GM19438 (cell line): ENCODE data around the gene MYL5.
"Not testable (repeated sequence)": the region's sequence is repeated elsewhere in the genome, so short reads cannot be mapped to it uniquely, and the experiment has no call there.

Experiments used
- ATAC-seq: cut with Tn5 transposase; IDR thresholded peaks from one replicate; pipeline ENCODE4 v1.9.1; 2021; ENCODE audit warnings: low read depth; ENCODE audit not compliant: unreplicated experiment

Gene MYL5

DNA sequence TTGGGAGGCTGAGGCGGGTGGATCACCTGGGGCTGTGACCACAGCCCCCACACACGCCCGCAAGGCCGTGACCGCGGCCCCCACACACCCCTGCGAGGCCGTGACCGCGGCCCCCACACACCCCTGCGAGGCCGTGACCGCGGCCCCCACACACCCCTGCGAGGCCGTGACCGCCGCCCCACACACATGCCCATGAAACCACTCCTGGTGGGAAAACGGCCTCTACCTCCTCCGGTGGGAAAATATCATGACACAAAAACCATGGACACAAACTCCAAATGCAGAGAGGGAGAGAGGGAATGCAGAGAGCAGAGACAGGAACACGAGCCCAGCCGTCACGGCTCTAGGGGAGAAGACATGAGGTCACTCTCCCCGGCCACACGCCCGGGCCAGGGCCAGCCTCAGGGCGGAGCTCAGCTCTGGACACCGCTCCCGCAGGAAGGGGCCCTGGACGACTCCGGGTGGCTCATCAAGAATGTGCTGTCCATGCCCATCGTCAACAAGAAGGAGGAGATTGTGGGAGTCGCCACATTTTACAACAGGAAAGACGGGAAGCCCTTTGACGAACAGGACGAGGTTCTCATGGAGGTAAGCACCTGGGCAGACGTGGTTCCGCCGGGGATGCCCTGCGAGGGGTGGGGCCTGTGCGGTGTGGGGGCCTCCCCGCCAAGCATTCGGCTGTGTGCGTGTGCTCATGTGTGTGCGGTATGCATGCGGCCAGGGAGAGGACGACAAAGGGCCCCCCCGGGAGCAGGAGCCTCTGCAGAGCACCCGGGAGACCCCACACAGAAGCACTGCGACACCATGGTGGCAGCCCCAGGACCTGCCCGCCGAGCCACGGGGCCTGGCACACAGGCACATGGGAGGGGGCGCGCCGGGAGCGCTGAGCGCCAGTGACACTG is 17.7 kb upstream of the MYL5 start:
- no peak for ATAC-seq

DNA sequence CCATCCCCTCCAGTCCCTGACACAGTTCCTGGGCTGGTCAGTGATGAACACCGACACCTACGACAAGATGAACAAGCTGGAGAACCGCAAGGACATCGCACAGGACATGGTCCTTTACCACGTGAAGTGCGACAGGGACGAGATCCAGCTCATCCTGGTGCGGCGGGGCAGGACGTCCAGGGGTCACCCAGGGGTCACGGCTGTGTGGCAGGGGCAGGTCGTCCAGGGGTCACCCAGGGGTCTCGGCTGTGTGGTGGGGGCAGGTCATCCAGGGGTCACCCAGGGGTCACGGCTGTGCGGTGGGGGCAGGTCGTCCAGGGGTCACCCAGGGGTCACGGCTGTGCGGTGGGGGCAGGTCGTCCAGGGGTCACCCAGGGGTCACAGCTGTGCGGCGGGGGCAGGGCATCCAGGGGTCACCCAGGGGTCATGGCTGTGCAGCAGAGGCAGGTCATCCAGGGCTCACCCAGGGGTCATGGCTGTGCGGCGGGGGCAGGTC is 17.0 kb upstream of the MYL5 start:
- no peak for ATAC-seq

DNA sequence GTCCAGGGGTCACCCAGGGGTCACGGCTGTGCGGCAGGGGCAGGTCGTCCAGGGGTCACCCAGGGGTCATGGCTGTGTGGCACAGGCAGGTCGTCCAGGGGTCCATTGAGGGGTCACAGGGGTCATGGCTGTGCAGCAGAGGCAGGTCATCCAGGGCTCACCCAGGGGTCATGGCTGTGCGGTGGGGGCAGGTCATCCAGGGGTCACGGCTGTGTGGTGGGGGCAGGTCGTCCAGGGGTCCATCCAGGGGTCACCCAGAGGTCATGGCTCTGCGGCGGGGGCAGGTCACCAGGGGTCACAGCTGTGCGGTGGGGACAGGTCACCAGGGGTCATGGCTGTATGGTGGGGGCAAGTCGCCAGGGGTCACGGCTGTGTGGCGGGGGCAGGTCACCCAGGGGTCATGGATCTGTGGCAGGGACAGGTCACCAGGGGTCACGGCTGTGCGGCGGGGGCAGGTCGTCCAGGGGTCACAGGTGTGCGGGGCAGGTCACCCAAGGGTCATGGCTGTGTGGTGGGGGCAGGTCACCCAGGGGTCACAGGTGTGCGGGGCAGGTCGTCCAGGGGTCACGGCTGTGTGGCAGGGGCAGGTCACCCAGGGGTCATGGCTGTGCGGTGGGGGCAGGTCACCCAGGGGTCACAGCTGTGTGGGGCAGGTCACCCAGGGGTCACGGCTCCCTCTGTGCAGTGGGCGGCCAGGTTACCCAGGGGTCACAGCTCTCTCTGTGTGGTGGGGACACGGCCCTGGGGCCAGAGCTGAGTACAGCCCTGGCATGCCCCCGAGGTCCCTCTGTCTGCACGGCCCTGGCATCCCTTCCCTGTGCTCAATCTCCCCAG is 16.3 kb upstream of the MYL5 start:
- ATAC-seq = no peak

DNA sequence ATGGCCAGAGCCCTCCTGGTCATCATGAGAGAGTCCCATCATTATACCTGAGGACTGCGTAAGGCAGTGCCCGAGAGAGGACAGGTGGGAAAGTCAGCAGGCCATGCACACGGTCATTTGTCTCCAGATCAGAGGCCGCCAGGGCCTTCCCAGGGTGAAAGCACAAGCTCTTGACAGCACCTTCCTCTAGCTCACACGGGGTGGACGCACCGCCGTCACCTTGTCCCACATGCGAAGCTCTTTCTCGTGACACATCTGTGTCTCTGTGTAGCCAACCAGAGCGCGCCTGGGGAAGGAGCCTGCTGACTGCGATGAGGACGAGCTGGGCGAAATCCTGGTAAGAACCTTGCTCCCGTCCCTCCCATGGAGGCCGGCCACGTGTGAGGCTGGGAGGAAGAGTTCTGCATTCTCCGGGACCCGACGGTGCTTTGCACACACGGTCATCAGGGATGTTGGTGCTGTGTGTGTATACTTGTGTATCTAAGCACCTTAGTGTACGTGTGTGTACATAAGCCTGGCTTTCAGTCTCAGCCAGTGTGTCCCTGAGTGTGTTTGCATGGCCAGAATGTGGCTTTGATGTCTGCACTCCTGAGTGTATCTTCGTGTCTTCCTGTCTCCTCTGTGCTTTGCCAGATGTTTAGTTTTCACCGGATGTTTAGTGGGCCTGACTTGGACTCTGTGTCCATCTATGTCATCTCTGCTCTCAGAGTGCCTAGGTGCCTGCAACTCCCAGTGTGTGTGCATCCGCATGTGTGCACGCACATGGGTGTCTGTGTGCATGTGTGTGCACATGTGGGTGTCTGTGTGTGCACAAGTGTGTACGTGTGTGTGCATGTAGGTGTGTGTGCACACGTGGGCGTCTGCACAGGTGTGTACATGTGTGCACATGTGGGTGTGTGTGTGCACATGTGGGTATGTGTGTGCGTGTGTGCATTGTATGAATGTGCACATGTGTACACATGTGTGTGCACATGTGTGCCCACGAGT is 15.4 kb upstream of the MYL5 start:
- ATAC-seq = no peak

DNA sequence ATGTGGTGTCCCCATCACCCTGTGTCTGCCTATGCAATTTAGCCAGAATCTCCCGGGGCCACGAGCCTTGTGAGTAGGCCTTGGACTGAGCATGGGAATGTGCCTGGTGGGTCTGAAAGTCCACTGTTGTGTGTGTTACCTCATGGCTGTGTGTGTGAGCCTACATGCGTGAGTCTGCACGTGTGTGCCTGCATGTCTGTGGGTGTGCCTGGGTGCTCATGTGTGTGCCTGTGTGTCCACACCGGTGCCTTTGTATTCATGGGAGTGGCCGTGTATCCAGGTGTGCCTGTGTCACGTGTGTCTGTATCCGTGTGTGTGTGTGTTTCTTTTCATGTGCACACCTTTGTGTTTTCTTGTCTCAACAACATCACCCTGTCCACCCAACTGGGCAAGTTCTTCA is 14.5 kb upstream of the MYL5 start:
- no peak for ATAC-seq

DNA sequence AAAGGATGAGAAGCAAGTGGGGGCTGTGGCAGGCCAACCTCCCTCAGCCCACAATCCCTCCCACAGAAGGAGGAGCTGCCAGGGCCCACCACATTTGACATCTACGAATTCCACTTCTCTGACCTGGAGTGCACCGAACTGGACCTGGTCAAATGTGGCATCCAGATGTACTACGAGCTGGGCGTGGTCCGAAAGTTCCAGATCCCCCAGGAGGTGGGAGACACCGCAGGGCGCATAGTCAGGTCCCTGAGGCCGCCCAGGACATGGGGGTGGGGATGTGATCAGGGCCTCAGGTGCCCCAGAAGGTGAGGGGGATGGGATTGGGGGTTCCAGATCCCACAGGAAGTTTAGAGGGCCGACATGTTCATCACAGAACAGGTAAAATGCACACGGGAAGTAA is 13.9 kb upstream of the MYL5 start:
- ATAC-seq = no peak

DNA sequence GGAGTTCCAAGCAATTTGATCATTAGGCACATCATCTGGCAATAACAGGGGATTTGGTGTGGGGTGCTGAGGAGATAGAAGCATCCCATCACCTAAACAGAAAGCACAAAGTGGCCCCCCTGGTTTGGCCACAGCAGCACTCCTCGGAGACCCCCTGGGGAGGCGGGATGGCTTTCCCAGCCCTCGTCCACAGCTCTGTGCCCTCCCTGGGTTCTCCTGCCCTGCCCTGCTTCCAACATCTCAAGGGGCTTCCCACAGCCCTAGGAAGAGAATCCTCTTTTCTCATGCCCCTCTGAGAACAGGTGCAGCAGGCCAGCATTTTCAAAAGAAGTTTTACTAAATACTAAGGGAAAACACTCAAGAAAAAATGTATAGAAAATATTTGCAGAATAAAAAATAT is 13.1 kb upstream of the MYL5 start:
- no peak for ATAC-seq

DNA sequence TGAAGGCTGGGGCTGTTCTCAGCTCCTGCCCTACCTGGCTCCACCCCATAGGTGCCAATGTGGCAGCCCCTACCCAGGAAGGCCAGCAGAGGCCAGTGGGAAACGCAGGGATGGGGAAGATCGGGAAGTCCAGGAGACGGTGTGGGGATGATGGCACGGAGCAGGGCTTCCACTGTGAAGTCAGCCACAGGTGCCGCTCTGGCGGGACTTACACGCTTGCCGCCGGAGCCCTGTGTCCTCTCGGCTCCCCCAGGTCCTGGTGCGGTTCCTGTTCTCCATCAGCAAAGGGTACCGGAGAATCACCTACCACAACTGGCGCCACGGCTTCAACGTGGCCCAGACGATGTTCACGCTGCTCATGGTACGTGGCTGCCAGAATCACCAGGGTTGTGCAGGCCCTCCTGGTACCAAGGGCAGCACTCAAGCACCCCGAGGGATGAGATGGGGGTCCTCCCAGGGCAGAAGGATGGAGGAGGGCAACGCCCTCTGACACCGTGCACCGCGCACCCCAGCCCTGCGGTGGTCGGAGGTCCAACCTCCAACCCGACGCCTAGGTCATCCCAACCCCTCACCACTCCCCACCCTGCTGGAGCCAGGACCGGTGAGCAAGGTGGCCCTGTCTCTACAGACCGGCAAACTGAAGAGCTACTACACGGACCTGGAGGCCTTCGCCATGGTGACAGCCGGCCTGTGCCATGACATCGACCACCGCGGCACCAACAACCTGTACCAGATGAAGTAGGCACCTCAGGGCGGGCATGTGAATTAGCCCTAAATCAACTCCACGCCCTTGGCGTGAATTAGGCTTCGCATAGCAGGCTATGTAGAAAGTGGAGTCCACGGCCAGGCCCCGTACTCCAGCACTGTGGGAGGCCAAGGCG is 12.2 kb upstream of the MYL5 start:
- ATAC-seq = no peak

DNA sequence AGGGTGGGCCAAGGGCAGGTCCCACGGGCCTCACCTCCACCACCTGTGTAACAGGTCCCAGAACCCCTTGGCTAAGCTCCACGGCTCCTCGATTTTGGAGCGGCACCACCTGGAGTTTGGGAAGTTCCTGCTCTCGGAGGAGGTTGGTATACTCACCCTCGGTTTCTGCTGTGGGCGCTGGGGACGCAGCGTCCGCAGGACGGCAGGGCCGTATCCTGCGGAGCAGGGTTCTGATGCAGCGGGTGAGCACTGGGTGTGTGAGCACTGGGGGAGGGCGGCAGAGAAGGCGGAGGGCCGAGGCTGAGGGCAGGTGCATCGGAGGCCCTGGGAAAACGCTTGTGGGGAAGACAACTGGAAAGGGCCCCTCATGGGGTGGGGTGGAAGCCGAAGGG is 11.3 kb upstream of the MYL5 start:
- no peak for ATAC-seq

DNA sequence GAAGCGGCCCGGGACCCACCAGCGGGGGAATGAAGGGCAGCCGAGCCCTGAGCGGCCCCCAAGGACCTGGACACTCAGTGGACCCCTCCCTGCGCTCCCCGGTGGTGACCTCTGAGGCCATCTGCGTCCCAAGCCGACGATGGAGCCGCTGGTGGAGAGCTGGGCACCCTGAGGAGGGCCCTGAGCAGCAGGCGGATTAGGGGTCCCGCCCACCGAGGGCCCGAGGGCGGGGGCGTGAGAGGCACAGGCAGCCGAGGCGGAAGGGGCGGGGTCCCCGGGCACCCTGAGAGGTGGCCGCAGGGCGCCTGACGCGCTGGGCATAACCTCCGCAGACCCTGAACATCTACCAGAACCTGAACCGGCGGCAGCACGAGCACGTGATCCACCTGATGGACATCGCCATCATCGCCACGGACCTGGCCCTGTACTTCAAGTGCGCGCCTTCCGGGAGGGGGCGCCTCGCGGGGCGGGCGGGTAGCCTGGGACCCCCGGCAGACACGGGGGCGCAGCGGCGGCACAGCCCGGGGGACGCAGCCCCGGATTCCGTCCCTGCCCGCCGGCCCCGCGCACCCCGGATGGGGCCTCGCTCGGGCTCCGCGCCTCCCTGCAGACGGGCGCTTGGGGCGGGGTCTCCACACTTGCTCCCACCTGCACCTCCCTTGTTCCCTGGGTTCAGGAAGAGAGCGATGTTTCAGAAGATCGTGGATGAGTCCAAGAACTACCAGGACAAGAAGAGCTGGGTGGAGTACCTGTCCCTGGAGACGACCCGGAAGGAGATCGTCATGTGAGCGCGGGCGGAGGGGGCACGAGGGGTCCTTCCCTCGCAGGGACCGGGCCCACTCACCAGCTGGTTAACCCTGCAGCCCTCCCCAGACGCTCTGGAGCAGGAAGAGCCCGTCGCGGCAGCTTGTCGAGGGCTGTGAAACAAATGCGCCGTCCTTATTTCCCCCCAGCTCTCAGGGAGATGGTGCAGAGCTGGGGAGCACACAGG is 10.6 kb upstream of the MYL5 start:
- no peak for ATAC-seq

DNA sequence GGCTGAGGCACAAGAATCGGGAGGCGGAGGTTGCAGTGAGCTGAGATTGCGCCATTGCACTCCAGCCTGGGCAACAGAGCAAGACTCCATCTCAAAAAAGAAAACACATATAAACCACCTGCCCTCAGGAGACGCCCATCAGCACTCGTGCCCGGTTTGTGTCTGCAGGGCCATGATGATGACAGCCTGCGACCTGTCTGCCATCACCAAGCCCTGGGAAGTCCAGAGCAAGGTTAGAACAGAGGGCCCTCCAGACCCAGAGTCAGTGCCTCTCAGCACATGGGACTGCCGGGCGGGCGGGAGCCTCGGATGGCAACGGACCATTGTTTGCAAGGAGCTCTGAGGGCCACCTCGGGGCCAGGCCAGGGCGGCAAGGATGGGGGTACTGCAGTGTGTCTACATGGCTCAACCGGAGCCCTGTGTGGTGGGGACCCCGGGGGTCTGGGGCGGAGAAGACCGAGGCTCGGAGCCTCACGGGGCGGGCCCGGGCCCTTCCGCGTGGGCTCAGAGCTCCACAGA is 9.6 kb upstream of the MYL5 start:
- ATAC-seq = no peak

DNA sequence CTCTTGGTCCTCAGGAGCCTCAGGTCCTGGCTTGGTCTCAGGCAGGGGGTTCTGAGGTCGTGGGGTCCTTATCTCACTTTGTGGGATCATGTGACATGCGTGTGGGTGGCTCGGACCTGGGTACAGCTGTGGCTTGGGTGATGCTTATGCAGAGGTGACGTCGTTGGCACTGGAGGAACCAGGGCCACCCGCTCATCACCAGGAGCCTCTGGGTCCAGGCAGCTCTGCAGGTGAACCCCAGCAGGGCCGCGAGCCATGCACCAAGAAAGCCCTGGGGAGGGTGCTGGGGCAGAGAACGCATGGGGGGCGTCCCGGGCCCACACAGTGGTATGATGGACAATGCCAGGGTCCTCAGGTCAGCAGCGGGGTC is 9.0 kb upstream of the MYL5 start:
- no peak for ATAC-seq

DNA sequence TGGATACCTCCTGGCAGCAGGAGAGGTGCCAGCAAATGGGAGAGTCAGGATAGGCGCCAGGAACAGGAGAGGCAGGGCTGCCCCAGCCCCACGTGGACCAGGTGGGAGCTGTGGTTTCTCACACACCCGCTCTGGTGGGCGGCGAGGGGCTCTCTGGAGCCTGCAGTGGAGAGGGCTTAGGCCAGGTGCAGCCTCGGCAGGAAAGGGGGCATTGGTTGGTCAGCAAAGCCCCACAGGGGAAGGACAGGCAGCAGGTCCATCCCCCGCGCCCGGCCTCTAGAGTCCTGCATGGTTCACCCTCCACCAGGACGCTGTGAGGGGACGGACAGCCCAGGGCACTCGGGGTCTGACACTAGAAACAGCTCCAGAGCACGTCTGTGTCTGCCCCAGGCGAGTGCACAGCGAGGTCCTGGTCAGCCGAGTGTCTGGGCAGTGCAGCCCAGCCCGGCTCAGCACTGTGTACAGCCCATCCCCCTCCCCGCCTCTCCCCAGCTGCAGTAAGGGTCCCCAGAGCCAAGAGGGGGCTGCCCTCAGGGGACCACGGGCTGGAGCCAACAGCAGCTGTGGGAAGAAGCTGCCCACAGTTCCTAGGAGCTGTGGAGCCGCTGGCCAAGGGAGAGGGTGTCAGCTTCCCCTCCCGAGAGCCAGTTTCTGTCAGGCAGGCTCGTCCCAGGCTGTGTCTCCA is 8.4 kb upstream of the MYL5 start:
- ATAC-seq = no peak

DNA sequence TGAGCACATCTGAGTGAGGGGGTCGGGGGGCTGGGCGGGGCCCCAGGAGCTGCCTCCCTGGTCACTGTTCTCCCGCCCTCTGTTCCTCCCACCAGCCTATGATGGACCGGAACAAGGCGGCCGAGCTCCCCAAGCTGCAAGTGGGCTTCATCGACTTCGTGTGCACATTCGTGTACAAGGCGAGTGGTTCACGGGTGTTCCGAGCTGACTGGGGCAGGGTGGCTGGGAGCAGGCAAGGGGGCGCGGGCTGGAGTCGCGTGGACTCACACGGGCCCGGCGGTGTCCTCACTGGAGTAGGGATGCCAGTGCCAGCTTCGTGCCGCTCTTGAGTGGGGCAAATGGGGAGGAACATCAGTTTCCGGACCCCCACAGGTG is 7.9 kb upstream of the MYL5 start:
- no peak for ATAC-seq

DNA sequence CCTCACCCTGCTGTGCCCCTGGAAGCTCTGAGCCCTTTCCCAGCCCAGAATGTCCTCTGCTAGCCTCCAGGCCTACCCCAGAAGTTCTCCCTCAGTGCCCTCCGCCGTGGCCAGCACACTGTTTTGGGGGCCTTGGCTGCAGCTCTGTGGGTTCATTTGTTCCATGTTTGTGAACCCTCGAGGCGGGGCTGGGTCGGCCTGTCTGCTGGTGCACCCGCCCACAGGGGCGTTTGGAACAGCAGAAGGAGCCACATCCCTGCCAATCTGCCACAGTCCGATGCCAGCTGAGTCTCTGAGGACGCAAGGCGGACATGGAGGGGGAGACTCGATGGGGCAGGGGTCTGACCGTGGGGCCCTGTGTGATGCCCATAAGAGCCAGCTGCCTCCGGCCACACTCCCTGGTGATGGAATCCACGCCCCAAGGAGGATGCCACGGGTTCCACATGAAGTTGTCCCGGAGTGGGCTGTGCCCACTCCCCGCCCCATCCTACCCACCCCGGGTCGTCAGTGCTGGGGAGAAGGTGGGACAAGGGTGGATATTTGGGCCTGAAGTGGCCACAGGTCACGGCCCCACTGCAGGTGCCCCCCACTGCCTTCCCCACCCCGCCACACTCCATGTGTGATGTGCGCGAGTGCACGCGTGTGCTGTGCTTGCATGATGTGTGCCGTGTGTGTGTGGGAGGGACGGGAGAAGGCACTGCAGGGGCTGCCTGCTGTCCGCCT is 7.4 kb upstream of the MYL5 start:
- no peak for ATAC-seq

DNA sequence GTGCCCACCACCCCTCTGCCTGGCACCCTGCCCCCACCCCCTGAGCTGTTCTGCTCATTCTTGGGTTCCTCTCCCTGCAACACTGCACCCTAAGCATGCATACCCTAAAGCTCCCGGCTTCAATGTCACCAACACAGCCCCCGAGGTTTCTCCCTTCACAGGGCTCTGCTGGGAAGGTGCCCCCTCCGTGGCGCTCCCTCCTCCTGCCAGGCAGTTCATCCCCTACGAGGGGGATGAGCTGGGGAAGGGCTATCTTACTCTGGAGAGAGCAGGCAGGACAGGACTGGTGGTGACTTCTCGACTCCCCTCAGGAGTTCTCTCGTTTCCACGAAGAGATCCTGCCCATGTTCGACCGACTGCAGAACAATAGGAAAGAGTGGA is 6.8 kb upstream of the MYL5 start:
- no peak for ATAC-seq

DNA sequence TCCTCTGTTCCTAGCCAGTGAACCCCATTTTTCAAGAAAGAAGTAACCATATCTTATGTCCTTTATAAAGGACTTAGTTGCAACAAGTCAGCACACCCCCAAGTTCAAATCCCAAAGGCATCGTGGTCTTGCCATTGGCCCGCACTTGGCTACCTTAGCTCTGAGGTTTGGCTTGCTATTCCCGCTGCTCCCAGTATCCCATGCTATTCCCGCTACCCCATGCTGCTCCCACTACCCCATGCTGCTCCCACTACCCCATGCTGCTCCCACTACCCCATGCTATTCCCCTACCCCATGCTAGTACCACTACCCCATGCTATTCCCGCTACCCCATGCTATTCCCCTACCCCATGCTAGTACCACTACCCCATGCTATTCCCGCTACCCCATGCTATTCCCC is 6.1 kb upstream of the MYL5 start:
- ATAC-seq = not testable (repeated sequence)
